HG03378 (cell line): ENCODE measurements around the gene PGM1.

Experiments
- ATAC-seq: cut with Tn5 transposase; IDR thresholded peaks from one replicate; pipeline ENCODE4 v1.9.1; 2021; ENCODE audit warnings: mild to moderate bottlenecking, moderate library complexity; ENCODE audit not compliant: unreplicated experiment

Gene PGM1

GRCh38 chr1:63691701-63692425 lies 98.7 kb downstream of the PGM1 start:
- ATAC-seq = peak; percentile 55

GRCh38 chr1:63693944-63694571 lies 100.8 kb downstream of the PGM1 start:
- ATAC-seq = peak; percentile 66

- no peak for ATAC-seq
Measured at GRCh38 chr1:63698001-63698838, 105.0 kb downstream of the PGM1 start.

GRCh38 chr1:63701187-63701586 lies 108.0 kb downstream of the PGM1 start:
- no peak for ATAC-seq

GRCh38 chr1:63703701-63704107 lies 110.5 kb downstream of the PGM1 start:
- ATAC-seq = no peak

- ATAC-seq = no peak
Measured at GRCh38 chr1:63704443-63704842, 111.2 kb downstream of the PGM1 start.

GRCh38 chr1:63705078-63705477 lies 111.9 kb downstream of the PGM1 start:
- ATAC-seq = peak; percentile 89

- ATAC-seq = no peak
Measured at GRCh38 chr1:63709267-63709828, 116.1 kb downstream of the PGM1 start.
